GM21528 (cell line): ENCODE results near the gene EXOC7.

Experiments used
- ATAC-seq: cut with Tn5 transposase; IDR thresholded peaks from one replicate; pipeline ENCODE4 v1.9.1; 2021; ENCODE audit warnings: mild to moderate bottlenecking, moderate library complexity; ENCODE audit not compliant: unreplicated experiment, low FRiP score

EXOC7 gene

GRCh38 chr17:76103274-76104139 is at the start of gene EXOC7:
TSS of gene EXOC7 (minus strand) at chr17:76103787. CDS start at chr17:76103692, 95 bp downstream.
- peak; percentile 81 for ATAC-seq

- no peak for ATAC-seq
Measured at GRCh38 chr17:76153202-76153601, 49.6 kb upstream of the EXOC7 start.

DNA sequence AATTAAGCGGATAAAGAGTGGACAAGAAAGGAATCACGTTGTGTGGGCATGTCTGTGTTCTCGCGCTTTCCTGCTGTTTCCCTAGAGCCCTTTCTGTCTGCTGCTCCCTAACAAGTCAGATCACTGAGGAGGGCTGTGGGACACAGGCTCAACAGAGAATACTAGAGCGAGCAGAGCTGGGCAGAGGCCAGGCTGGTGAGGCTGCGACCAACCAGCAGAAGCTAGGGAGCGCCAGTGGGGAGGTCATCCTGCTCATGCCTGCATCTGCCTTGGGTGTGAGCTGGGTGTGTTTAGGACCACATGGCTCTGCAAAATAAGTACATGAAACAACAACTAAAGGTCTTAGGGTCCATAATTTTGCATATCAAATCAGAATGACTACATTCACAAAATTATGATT is 49.0 kb upstream of the EXOC7 start:
- no peak for ATAC-seq

DNA sequence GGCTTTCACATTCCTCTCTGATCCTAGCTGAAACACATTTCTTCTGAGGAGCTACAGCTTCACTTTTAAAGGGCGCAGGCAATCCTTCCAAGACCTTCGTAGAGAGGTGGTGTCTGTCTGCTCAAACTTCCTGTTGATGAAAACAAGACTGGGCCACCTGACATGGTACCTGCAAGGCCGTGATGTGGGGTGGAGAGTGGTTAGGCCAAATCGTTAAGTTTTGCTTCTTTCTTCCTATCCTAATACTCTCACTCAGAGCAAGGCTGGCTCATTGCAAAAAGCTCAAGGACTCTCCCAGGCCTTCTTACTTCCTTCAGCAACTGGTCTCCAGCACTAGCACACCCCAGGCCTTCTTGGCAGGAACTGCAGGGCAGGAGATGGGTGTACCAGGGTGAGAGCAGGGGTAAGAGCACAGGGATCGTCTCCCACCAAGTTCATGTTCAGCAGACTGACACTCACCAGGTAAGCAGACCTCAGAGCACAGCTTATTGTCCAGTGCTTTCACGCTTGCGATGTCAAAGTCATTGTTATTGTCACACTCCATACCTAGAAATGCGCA is 48.4 kb upstream of the EXOC7 start:
- ATAC-seq: no peak

GRCh38 chr17:76150712-76151622 is 47.4 kb upstream of the EXOC7 start:
- ATAC-seq: no peak

- no peak for ATAC-seq
Measured at GRCh38 chr17:76149214-76149613, 45.6 kb upstream of the EXOC7 start.

DNA sequence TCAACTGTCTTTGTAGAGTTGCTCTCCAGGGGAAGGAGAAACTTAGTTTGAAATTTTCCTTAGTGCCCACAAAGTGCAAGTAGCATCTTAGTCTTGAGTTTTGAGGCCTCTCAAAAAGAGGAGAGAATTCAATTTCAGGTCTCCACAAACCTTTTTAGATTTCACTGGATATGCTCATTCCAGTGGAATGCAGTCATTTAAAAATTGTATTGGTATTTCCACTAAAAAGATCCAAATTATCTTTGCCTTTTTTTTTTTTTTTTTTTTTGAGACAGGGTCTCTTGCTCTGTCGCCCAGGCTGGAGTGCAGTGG is 44.4 kb upstream of the EXOC7 start:
- no peak for ATAC-seq

GRCh38 chr17:76147211-76148014 is 43.8 kb upstream of the EXOC7 start:
- no peak for ATAC-seq

DNA sequence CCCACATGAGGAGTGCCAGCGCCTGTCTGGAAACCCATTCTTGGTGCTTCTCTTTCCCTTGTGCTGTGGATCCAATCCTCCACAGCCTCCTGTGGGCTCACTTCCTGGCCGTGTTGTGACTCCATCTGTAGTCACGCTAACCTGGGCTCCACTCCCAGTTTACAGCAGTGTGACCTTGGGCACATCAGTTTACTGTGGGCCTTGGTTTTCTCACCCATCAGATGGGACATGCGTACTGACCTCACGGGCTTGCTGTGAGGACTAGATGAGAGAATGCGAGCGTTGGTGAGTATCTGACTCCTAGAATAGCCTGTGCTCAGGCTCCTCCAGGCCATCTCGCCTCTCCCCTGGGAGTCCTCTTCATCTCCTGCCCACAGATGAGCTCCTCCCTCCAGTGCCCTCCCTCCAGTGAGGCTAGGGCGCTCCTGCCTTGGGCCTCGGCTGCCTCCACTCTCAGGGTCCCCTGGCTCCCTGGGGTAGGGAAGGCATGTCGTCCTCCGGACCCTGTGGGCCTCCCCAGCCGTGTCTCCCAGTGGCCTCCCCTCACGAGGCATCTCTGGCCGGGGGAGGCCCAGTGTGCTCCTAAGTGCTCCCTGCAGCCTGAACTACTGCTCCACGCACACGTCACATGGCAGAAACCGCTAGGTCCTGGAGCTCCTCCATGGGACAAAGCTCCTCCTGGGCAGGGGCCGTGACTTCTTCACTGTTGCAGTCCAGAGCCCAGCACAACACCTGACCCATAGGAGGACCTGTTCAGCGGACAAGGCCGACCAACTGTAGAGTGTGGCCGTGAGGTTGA is 42.7 kb upstream of the EXOC7 start:
- ATAC-seq: no peak

DNA sequence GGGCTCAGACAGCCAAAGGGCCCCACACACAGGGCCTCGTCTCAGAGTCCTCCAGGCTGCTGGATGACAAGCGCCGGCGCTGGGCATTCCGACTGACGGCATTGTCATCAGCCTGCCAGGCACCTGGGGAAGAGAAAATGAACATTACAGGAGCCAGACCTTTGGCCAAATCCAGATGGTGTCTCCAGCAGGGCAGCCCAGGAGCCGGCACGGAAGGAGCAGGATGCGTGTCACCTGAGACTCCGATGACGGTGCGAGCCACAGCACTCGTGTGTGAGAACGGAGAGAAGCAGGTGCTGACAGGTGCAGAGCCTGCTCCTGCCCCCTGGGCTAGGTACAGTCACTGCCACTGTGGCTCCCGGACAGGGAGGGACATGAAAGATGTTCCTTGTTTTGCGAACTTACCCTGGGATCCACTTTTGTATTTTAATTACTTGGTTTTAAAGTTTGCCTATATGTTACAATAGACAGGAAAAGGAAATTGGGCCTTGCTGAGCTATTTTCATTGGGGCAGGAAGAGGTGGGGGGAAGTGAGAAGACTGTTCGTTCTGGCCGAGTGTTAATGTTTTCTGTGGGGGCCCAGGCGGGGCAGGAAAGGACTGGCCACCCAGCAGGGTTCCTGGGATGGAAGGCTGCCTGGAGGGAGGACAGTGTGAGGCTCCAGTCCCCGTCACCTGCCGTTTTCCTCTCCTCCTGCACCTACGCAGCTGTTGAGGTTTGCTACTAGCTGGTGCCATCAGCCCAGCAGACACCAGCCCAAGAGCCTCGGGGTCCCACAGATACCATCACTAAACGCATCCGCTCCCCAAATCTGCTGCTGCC is 41.9 kb upstream of the EXOC7 start:
- ATAC-seq: no peak

- no peak for ATAC-seq
Measured at GRCh38 chr17:76142585-76143041, 39.0 kb upstream of the EXOC7 start.

GRCh38 chr17:76142039-76142584 is 38.5 kb upstream of the EXOC7 start:
- no peak for ATAC-seq

- no peak for ATAC-seq
Measured at GRCh38 chr17:76141212-76142038, 37.8 kb upstream of the EXOC7 start, which contains the start of gene FOXJ1. TSS of gene FOXJ1 (minus strand) at chr17:76141245. CDS start at chr17:76140395, 850 bp downstream.

DNA sequence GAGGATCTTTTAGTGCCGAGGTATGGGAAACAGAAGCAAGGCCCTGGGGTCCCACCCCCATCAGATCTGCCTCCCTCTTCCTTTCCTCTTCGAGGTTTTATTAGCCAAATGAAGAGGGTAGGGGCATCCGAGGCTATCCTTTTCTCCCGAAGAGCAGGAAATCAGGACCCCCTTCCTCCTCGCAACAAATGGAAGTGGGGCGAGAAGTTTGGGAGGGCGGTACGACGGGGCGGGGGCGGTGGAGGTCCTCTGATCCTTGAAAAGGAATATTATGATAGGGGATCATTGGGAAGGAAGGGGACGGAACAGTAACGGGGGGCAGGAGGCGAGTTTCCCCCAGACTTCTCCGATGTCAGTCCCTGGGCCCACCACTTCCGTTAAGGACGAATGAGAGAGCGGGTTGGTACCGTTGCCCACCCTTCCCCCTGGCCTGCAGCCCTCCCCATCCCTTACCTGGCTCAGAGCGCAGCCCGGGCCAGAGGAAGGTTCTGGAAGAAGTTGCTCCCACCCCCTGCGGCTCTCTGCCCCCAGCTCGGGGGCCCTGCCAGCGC is 37.1 kb upstream of the EXOC7 start:
- ATAC-seq: no peak

DNA sequence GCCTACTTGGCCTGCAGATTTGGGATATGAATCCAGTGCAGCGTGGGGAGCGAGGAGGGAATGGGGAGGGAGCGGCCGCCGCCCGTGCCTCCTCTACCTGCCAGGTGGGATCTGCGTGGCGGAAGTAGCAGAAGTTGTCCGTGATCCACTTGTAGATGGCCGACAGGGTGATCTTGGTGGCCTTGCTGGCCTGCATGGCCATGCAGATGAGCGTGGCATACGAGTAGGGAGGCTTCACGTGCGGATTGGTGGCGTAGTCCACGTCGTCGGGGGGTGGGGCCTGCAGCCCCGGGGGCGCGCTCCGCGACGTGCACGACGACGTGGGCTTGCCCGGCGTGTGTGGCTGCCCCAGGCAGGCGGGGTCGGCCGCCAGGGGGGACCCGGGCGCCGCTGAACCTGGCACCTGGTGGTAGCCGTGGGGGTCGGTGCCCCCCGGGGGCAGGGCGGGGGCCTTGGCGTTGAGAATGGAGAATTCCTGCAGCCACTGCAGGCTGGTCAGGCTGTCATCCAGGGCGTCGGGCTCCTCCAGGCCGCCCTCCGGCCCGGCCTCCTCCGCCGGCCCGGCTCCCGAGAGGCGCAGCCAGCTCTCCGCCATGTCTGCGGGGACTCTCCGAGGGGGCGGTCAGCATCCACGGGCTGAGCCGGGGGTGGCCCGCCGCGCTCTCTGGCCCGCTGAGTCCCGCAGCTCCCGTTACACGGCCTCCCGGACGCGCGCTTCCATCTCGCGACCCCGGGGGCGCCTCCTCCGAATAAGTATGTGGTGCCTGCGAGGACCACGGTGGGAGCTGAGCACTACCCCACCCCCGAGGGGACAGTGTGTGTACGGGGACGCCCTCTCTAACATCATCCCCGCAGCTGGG is 36.4 kb upstream of the EXOC7 start:
- ATAC-seq: no peak
